Ishikawa (cell line): ENCODE results near the gene SLC52A1.

Source experiments
- CEBPB ChIP-seq: IDR thresholded peaks from 2 replicates; pipeline ENCODE4 v1.6.1; 2012
- EGR1 ChIP-seq: IDR thresholded peaks from 2 replicates; pipeline ENCODE4 v1.6.1; 2012
- EP300 ChIP-seq: IDR thresholded peaks from 2 replicates; pipeline ENCODE4 v1.6.1; 2012; ENCODE audit warnings: borderline replicate concordance
- RAD21 ChIP-seq: IDR thresholded peaks from 2 replicates; pipeline ENCODE4 v1.6.1; 2012; ENCODE audit warnings: low read depth
- REST ChIP-seq: IDR thresholded peaks from 2 replicates; pipeline ENCODE4 v1.6.1; 2012; ENCODE audit warnings: low read depth, mild to moderate bottlenecking
- TAF1 ChIP-seq: IDR thresholded peaks from 2 replicates; pipeline ENCODE4 v1.6.1; 2012; ENCODE audit warnings: low read depth, mild to moderate bottlenecking
- TCF12 ChIP-seq: IDR thresholded peaks from 2 replicates; pipeline ENCODE4 v1.6.1; 2012; ENCODE audit warnings: low read depth
- TEAD4 ChIP-seq: IDR thresholded peaks from 2 replicates; pipeline ENCODE4 v1.6.1; 2012
- USF1 ChIP-seq: IDR thresholded peaks from 2 replicates; pipeline ENCODE4 v1.6.1; 2012

- TF ChIP-seq USF1 = no peak
- no peak for TF ChIP-seq RAD21
- no peak for TF ChIP-seq REST
- no peak for TF ChIP-seq TAF1
- no peak for TF ChIP-seq EP300
- no peak for TF ChIP-seq CEBPB
- no peak for TF ChIP-seq TEAD4
- TF ChIP-seq TCF12 = no peak
- TF ChIP-seq EGR1 = no peak
These were observed 42.5 kb upstream of the SLC52A1 start for GRCh38 chr17:5077781-5078105.
